K562 (cell line): ENCODE results near the gene ASB15. TPM values are rescaled to one million over a fixed set of nuclear protein-coding genes. Genes with fewer than 3 reads are reported as not detected.
A peak's percentile ranks its signal among the peaks of the same experiment; 100 is the strongest.

ENCODE experiments used
- ATF7 ChIP-seq: fragments of 450-650 bp; IDR thresholded peaks from 2 replicates; pipeline ENCODE4 v1.7.1; 2014; ENCODE audit warnings: mild to moderate bottlenecking, moderate library complexity
- CREB3L1 ChIP-seq: fragments of 450-650 bp; IDR thresholded peaks from 2 replicates; pipeline ENCODE4 v1.6.1; 2014; ENCODE audit warnings: low read depth, mild to moderate bottlenecking, moderate library complexity, borderline replicate concordance
- FOXO4 ChIP-seq: fragments of 450-650 bp; formaldehyde crosslinking; IDR thresholded peaks from 2 replicates; pipeline ENCODE4 v1.4.0; 2020; ENCODE audit warnings: mild to moderate bottlenecking, moderate library complexity
- HDAC6 ChIP-seq: IDR thresholded peaks from 2 replicates; pipeline ENCODE4 v1.6.1; 2012; ENCODE audit warnings: low read depth, mild to moderate bottlenecking, control low read depth, inconsistent platforms, low read length, moderate library complexity
- HEY1 ChIP-seq: fragments of 250-450 bp; sonication (Bioruptor Pico); IDR thresholded peaks from 2 replicates; pipeline ENCODE4 v1.5.0; 2020; ENCODE audit warnings: mild to moderate bottlenecking, moderate library complexity, borderline replicate concordance
- HMGN3 ChIP-seq: IDR thresholded peaks from 2 replicates; pipeline ENCODE4 v1.6.1; 2011; ENCODE audit warnings: borderline replicate concordance, low read depth, mild to moderate bottlenecking, mixed read lengths, low read length; ENCODE audit not compliant: insufficient read length; ENCODE audit errors: extremely low read depth
- KDM1A ChIP-seq, 2 experiments: fragments of 450-650 bp; IDR thresholded peaks; 2 replicates each; pipeline ENCODE4 v1.6.1; 2016; ENCODE audit warnings: mild to moderate bottlenecking in 2 of 2
- KLF13 ChIP-seq: fragments of 450-650 bp; IDR thresholded peaks from 2 replicates; pipeline ENCODE4 v1.6.1; 2016; ENCODE audit warnings: missing genetic modification characterization, low read depth, mild to moderate bottlenecking, missing compliant biosample characterization, moderate library complexity, borderline replicate concordance
- L3MBTL2 ChIP-seq: fragments of 450-650 bp; IDR thresholded peaks from 2 replicates; pipeline ENCODE4 v1.6.1; 2016; ENCODE audit warnings: mild to moderate bottlenecking, moderate library complexity
- LEF1 ChIP-seq: fragments of 450-650 bp; IDR thresholded peaks from 2 replicates; pipeline ENCODE4 v1.6.1; 2016; ENCODE audit warnings: mild to moderate bottlenecking
- MXI1 ChIP-seq: IDR thresholded peaks from 2 replicates; pipeline ENCODE4 v1.6.1; 2011; ENCODE audit warnings: low read depth, mild to moderate bottlenecking, improper control_type of control experiment, low read length
- NFRKB ChIP-seq: fragments of 450-650 bp; IDR thresholded peaks from 2 replicates; pipeline ENCODE4 v1.6.1; 2016; ENCODE audit warnings: low read depth
- POU5F1 ChIP-seq: fragments of 150-350 bp; IDR thresholded peaks from 2 replicates; pipeline ENCODE4 v1.6.1; 2014; ENCODE audit warnings: borderline replicate concordance, low read length, low read depth, mild to moderate bottlenecking; ENCODE audit not compliant: partially characterized antibody
- RBM25 ChIP-seq: fragments of 200-400 bp; formaldehyde crosslinking; IDR thresholded peaks from 2 replicates; pipeline ENCODE4 v1.6.1; 2018; ENCODE audit warnings: low read length, low read depth, moderate library complexity; ENCODE audit not compliant: severe bottlenecking
- RFX1 ChIP-seq: fragments of 450-650 bp; IDR thresholded peaks from 2 replicates; pipeline ENCODE4 v1.6.1; 2016; ENCODE audit warnings: mild to moderate bottlenecking, moderate library complexity
- SLC30A9 ChIP-seq: fragments of 250-450 bp; sonication (Bioruptor Pico); IDR thresholded peaks from 2 replicates; pipeline ENCODE4 v1.8.0; 2022; ENCODE audit warnings: mild to moderate bottlenecking, moderate library complexity
- SMAD2 ChIP-seq: fragments of 150-350 bp; IDR thresholded peaks from 2 replicates; pipeline ENCODE4 v1.6.1; 2014; ENCODE audit warnings: low read depth, mild to moderate bottlenecking, low read length
- SMARCB1 ChIP-seq: IDR thresholded peaks from 2 replicates; pipeline ENCODE4 v1.6.1; 2011; ENCODE audit warnings: improper control_type of control experiment, low read depth; ENCODE audit not compliant: insufficient read length
- SOX6 ChIP-seq: fragments of 450-650 bp; IDR thresholded peaks from 2 replicates; pipeline ENCODE4 v1.6.1; 2014; ENCODE audit warnings: mild to moderate bottlenecking
- TFAP4 ChIP-seq: sonication (generic); formaldehyde crosslinking; IDR thresholded peaks from 2 replicates; pipeline ENCODE4 v1.8.0; 2022; ENCODE audit warnings: missing genetic modification reagents, mild to moderate bottlenecking, moderate library complexity, borderline replicate concordance
- TOE1 ChIP-seq, 2 experiments: fragments of 450-650 bp in 1 of 2; sonication (generic) in 1 of 2; formaldehyde crosslinking in 1 of 2; IDR thresholded peaks; 2 replicates each; pipeline versions ENCODE4 v1.7.1 to v1.8.0; 2016 to 2022; ENCODE audit warnings: borderline replicate concordance in 2 of 2, mild to moderate bottlenecking in 2 of 2, antibody characterized with exemption in 1 of 2, inconsistent platforms in 1 of 2, low read depth in 1 of 2, missing genetic modification reagents in 1 of 2, moderate library complexity in 1 of 2
- ZNF197 ChIP-seq: fragments of 200-800 bp; sonication (Bioruptor generic); IDR thresholded peaks from 2 replicates; pipeline ENCODE4 v1.6.1; 2016; ENCODE audit warnings: low read depth, missing genetic modification characterization, missing compliant biosample characterization
- ZNF655 ChIP-seq: fragments of 250-450 bp; sonication (Bioruptor Pico); IDR thresholded peaks from 2 replicates; pipeline ENCODE4 v1.5.0; 2021
- polyA plus RNA-seq, 8 experiments: library from polyadenylated mRNA; depleted of rRNA in 4 of 8; stranded (reverse) in 5 of 8; unstranded in 3 of 8; fragments of >200 nt; fragmentation: Nextera tagmentation in 2 of 8; fragmentation: Illumina TruSeq in 1 of 8; extraction: Ambion mirVana in 2 of 8; extraction: Trizol in 1 of 8; gene quantifications; 2 replicates each; pipeline versions ENCODE4 v1.2.1 to v1.2.3, GENCODE V29; 2011 to 2014; ENCODE audit warnings: inconsistent platforms in 1 of 8, missing spikeins in 1 of 8
- total RNA-seq, 7 experiments: library from RNA; depleted of rRNA in 6 of 7; stranded (reverse); fragments of >200 nt in 6 of 7; fragmentation: Illumina TruSeq in 2 of 7; extraction: Trizol in 2 of 7; gene quantifications; 2 replicates each; pipeline versions ENCODE4 v1.2.1 to v1.2.3, GENCODE V29; 2011 to 2021; ENCODE audit warnings: low replicate concordance in 1 of 7

The ASB15 gene
- total and polyA plus RNA-seq, 9 of the 15 experiments (the other 6 are each of a cell fraction or from before 2014, with no cell fraction given): 0.03 to 0.14 (median 0.04) TPM; not detected in 3

GRCh38 chr7:123557398-123558288 lies 44.0 kb upstream of the ASB15 start, which contains the start of gene NDUFA5 (continued):
- TF ChIP-seq TFAP4 (CRISPR knock-in tag): peak; percentile 88; the same call in 1 of the 2 replicates
- TF ChIP-seq HEY1 (CRISPR knock-in tag): no peak
- peak; percentile 73; the same call in 1 of the 2 replicates for TF ChIP-seq KLF13 (tag)
- no peak for TF ChIP-seq FOXO4 (CRISPR knock-in tag)
- no peak for TF ChIP-seq ZNF655 (CRISPR knock-in tag)
- TF ChIP-seq POU5F1: peak; percentile 43
- TF ChIP-seq RFX1: peak; percentile 99
- TF ChIP-seq HMGN3: no peak
- TF ChIP-seq HDAC6: no peak
- no peak for TF ChIP-seq LEF1
- peak; percentile 99 for TF ChIP-seq NFRKB
- peak; percentile 49 for TF ChIP-seq SOX6
- TF ChIP-seq CREB3L1: peak; percentile 90
- no peak for TF ChIP-seq SMARCB1
- TF ChIP-seq L3MBTL2: peak; percentile 90
- no peak for TF ChIP-seq RBM25
- no peak for TF ChIP-seq SLC30A9
- TF ChIP-seq KDM1A (IDR thresholded peaks at IDR 0.05): no peak
- no peak for TF ChIP-seq ZNF197 (CRISPR knock-in tag)
- TF ChIP-seq TOE1 (IDR thresholded peaks at IDR 0.05; ENCODE audit: borderline replicate concordance): peak; percentile 90
- TF ChIP-seq TOE1 (CRISPR knock-in tag; IDR thresholded peaks at IDR 0.05; ENCODE audit: borderline replicate concordance, low read depth): no peak
- no peak for TF ChIP-seq SMAD2
- TF ChIP-seq MXI1: peak; percentile 98
- TF ChIP-seq ATF7: peak; percentile 96
